GM21381 (cell line): ENCODE results near the gene TM9SF4.
"Not testable (repeated sequence)": the region's sequence is repeated elsewhere in the genome, so short reads cannot be mapped to it uniquely, and the experiment has no call there.

Source experiments
- ATAC-seq: cut with Tn5 transposase; IDR thresholded peaks from one replicate; pipeline ENCODE4 v1.9.1; 2021; ENCODE audit warnings: mild to moderate bottlenecking, moderate library complexity; ENCODE audit not compliant: unreplicated experiment

Gene TM9SF4

GRCh38 chr20:32186506-32186905 lies 77.0 kb downstream of the TM9SF4 start:
- ATAC-seq, result no peak

- ATAC-seq, result no peak
Observed at GRCh38 chr20:32188376-32189122, 79.0 kb downstream of the TM9SF4 start.

- no peak for ATAC-seq
Observed at GRCh38 chr20:32189123-32189410, 79.6 kb downstream of the TM9SF4 start.

- no peak for ATAC-seq
Observed at GRCh38 chr20:32189691-32190615, 80.4 kb downstream of the TM9SF4 start.

- ATAC-seq, result no peak
Observed at GRCh38 chr20:32190616-32191415, 81.3 kb downstream of the TM9SF4 start.

GRCh38 chr20:32191422-32191821 lies 81.9 kb downstream of the TM9SF4 start:
- no peak for ATAC-seq

- no peak for ATAC-seq
Observed at GRCh38 chr20:32191873-32192272, 82.4 kb downstream of the TM9SF4 start.

- ATAC-seq, result no peak
Observed at GRCh38 chr20:32192698-32193097, 83.2 kb downstream of the TM9SF4 start.

- ATAC-seq, result not testable (repeated sequence)
Observed at GRCh38 chr20:32193336-32193735, 83.8 kb downstream of the TM9SF4 start.

- ATAC-seq, result no peak
Observed at GRCh38 chr20:32193996-32194395, 84.5 kb downstream of the TM9SF4 start.

GRCh38 chr20:32195581-32195980 lies 86.1 kb downstream of the TM9SF4 start:
- ATAC-seq, result no peak

GRCh38 chr20:32196613-32197012 lies 87.1 kb downstream of the TM9SF4 start:
- ATAC-seq, result not testable (repeated sequence)

GRCh38 chr20:32197136-32197535 lies 87.6 kb downstream of the TM9SF4 start:
- not testable (repeated sequence) for ATAC-seq

GRCh38 chr20:32199006-32199405 lies 89.5 kb downstream of the TM9SF4 start:
- ATAC-seq, result no peak

- ATAC-seq, result no peak
Observed at GRCh38 chr20:32201296-32201976, 91.9 kb downstream of the TM9SF4 start.

GRCh38 chr20:32201977-32202363 lies 92.5 kb downstream of the TM9SF4 start:
- ATAC-seq, result no peak

GRCh38 chr20:32203356-32204204 lies 94.1 kb downstream of the TM9SF4 start:
- no peak for ATAC-seq

- no peak for ATAC-seq
Observed at GRCh38 chr20:32204205-32205109, 94.9 kb downstream of the TM9SF4 start.
